ENCODE measurements around the gene CCDC80. TPM values are rescaled to one million over a fixed set of nuclear protein-coding genes. Genes with fewer than 3 reads are reported as not detected.

Gene CCDC80
- total RNA-seq, 3 donors from 2014 or later, result 5.9 to 58.7 (median 53.2) TPM

GRCh38 chr3:112649478-112649735 lies 8.5 kb upstream of the CCDC80 start:
- ATAC-seq (no peak), DNase-seq (no peak)
- no peaks in the 10 kb centered on the region for H3K36me3 ChIP-seq (ENCODE audit: low read depth)
- H3K9me3 ChIP-seq, result no peaks in the 10 kb centered on the region
- no peak overlapping the region for H3K4me3 ChIP-seq
- TF ChIP-seq CTCF (IDR thresholded peaks at IDR 0.05), result no peak
- no peaks in the 10 kb centered on the region for H3K4me1 ChIP-seq (ENCODE audit: low read depth)
- intact Hi-C loops (cut with DNase I, micrococcal nuclease), result loop anchor here (10.0 kb wide), 1 partner anchor 325 kb away; the partner anchor contains the start of gene CD200R1 (in 2 of the 2)

GRCh38 chr3:112647122-112647521 lies 6.2 kb upstream of the CCDC80 start:
- H3K4me1 ChIP-seq (ENCODE audit: low read depth), result no peaks in the 10 kb centered on the region
- DNase-seq (no peak), ATAC-seq (no peak)
- TF ChIP-seq CTCF (IDR thresholded peaks at IDR 0.05), result no peak
- intact Hi-C loops (cut with DNase I, micrococcal nuclease), result loop anchor here (10.0 kb wide), 1 partner anchor 328 kb away; the partner anchor contains the start of gene CD200R1 (in 2 of the 2)
- no peak overlapping the region for H3K4me3 ChIP-seq
- H3K9me3 ChIP-seq, result no peaks in the 10 kb centered on the region
- no peaks in the 10 kb centered on the region for H3K36me3 ChIP-seq (ENCODE audit: low read depth)

- intact Hi-C loops (cut with DNase I, micrococcal nuclease), result loop anchor here (10.0 kb wide), 1 partner anchor 328 kb away; the partner anchor contains the start of gene CD200R1 (in 2 of the 2)
- no peak for TF ChIP-seq CTCF (IDR thresholded peaks at IDR 0.05)
- ATAC-seq (no peak), DNase-seq (no peak)
- H3K36me3 ChIP-seq (ENCODE audit: low read depth), result no peaks in the 10 kb centered on the region
- H3K4me3 ChIP-seq, result no peak overlapping the region
- no peaks in the 10 kb centered on the region for H3K9me3 ChIP-seq
- no peaks in the 10 kb centered on the region for H3K4me1 ChIP-seq (ENCODE audit: low read depth)
Observed at GRCh38 chr3:112646623-112647022, 5.7 kb upstream of the CCDC80 start.

- no peaks in the 10 kb centered on the region for H3K9me3 ChIP-seq
- no peaks in the 10 kb centered on the region for H3K4me1 ChIP-seq (ENCODE audit: low read depth)
- intact Hi-C loops (cut with DNase I, micrococcal nuclease), result loop anchor here (5.0 to 10.0 kb wide), 2 partner anchors 168 to 330 kb away; partner anchors contain the start of gene CD200R1 (in 2 of the 2)
- H3K36me3 ChIP-seq (ENCODE audit: low read depth), result no peaks in the 10 kb centered on the region
- no peak overlapping the region for H3K4me3 ChIP-seq
- ATAC-seq, result no peak
- DNase-seq, result no peak
- no peak for TF ChIP-seq CTCF (IDR thresholded peaks at IDR 0.05)
Observed at GRCh38 chr3:112644453-112644852, 3.5 kb upstream of the CCDC80 start.

GRCh38 chr3:112643621-112644240 lies 2.8 kb upstream of the CCDC80 start:
- H3K9me3 ChIP-seq, result no peaks in the 10 kb centered on the region
- TF ChIP-seq CTCF (IDR thresholded peaks at IDR 0.05), result no peak
- intact Hi-C loops (cut with DNase I, micrococcal nuclease), result loop anchor here (5.0 to 10.0 kb wide), 2 partner anchors 169 to 331 kb away; partner anchors contain the start of gene CD200R1 (in 2 of the 2)
- no peaks in the 10 kb centered on the region for H3K36me3 ChIP-seq (ENCODE audit: low read depth)
- ATAC-seq (no peak), DNase-seq (no peak)
- H3K4me1 ChIP-seq (ENCODE audit: low read depth), result no peaks in the 10 kb centered on the region
- H3K4me3 ChIP-seq, result no peak overlapping the region
